AG09309 (cell line): Measurements from ENCODE around the gene HAPLN1.

Source experiments
- DNase-seq: peaks from one replicate; pipeline ENCODE4 v3.0.0-alpha.2; 2010; ENCODE audit warnings: low read depth
- H3K4me3 ChIP-seq: 2 replicates; pipeline ENCODE4 v1.5.1; 2011; ENCODE audit warnings: mild to moderate bottlenecking, low read depth, low read length, moderate library complexity; ENCODE audit not compliant: control insufficient read depth
- TF ChIP-seq, protein P1 (sequence below): IDR thresholded peaks from 2 replicates; pipeline ENCODE4 v1.5.1; 2011; ENCODE audit warnings: mild to moderate bottlenecking, low read depth, low read length, inconsistent platforms; ENCODE audit not compliant: insufficient read depth, control insufficient read depth; ENCODE audit errors: missing control alignments

Gene HAPLN1

DNA sequence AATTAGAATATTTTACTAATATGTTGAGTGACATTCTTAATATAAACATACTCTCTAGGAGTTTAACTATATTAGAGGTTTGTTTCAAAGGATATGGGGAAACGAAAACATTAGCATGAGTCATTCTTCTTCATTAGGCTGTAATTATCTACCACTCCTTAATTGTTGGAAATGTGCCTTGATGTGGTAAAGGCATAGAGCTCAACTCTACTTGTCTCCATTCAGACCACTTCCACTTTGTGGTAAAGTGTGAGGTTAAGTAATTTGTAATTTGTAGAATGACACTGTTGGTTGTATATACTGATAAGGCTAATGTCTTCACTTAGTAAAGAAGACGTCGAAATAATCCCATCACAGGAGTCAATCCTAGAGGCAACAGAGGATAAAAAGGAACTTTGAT, 58.1 kb downstream of the HAPLN1 start:
- DNase-seq: no peak
- TF ChIP-seq, protein P1, sequence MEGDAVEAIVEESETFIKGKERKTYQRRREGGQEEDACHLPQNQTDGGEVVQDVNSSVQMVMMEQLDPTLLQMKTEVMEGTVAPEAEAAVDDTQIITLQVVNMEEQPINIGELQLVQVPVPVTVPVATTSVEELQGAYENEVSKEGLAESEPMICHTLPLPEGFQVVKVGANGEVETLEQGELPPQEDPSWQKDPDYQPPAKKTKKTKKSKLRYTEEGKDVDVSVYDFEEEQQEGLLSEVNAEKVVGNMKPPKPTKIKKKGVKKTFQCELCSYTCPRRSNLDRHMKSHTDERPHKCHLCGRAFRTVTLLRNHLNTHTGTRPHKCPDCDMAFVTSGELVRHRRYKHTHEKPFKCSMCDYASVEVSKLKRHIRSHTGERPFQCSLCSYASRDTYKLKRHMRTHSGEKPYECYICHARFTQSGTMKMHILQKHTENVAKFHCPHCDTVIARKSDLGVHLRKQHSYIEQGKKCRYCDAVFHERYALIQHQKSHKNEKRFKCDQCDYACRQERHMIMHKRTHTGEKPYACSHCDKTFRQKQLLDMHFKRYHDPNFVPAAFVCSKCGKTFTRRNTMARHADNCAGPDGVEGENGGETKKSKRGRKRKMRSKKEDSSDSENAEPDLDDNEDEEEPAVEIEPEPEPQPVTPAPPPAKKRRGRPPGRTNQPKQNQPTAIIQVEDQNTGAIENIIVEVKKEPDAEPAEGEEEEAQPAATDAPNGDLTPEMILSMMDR: no peak
- no peak overlapping the region for H3K4me3 ChIP-seq

DNA sequence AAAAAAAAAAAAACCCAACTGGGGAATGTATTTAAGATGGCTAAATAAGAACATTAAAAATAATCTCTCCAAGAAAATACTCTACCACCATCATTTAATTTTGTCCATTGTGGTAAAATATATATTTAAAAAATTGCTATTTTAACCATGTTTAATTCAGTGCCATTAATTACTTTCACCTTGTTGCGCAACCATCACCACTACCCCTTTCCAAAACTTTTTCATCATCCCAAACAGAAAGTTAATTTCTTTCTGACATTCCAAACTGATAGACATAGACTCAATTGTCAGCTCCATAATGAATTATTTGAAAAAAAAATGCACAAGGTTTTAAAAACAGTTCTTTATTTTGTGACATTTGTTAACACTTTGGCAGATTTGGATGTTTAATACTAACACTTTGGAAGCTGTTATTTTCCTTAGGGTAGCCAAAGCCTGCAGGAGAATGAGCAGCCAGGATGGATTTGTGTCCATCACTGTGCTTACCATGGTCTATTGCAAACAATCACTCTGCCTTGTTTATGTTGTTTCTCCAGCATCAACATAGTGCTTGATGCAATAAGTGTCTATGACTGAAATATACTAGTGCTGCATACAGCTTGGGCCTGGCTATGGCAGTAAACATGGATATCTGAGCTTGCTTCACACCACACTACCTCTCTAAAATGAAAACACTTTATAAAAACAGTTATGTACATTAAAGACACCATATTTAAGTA, 62.7 kb downstream of the HAPLN1 start:
- TF ChIP-seq, protein P1: no peak
- DNase-seq: no peak
- no peak overlapping the region for H3K4me3 ChIP-seq

DNA sequence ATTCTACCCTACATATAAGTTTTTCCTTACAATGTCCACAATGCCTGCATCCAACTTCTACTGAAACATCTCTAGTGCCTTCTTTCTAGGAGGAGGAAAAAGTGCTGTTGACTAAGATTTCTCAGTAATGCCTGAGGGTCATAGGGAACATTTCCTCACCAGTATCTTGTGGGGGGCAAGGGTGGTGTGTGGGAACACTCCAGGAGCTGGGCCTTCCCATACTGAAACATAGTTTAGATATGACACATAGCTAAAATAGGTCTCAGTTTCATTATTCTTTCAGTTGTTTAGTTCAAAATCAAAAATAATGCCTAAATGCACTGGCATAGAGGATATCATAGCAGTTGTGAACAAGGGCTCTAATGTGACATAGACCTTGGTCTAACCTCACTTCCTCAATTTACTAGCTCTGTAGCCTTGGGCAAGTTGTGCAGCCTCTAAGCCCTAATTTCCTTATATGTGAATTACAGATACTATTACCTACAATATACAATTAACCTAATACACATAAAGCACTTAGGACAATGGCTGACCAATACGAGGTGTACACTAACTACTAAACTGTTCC, 66.1 kb downstream of the HAPLN1 start:
- TF ChIP-seq, protein P1: no peak
- no peak for DNase-seq
- no peak overlapping the region for H3K4me3 ChIP-seq

DNA sequence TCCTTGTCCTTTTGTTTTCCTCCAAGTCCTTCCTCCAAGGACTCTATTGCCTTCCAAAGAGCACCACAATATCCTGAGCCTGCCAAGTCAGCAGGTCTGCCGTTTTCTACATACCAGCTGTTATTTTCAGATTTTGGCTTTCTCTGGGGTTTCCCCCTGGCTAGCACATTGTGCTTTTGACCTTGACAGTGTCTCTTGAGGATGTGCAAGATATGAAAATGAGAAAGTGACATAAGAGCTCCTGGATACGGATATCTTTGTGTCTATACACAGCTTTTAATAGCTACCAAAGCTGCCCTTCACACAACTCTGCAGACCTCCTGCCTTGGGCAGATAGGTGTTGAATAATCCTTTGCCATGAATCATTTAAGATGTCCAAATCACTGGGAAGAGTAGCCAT, 67.0 kb downstream of the HAPLN1 start:
- DNase-seq: no peak
- TF ChIP-seq, protein P1: no peak
- no peak overlapping the region for H3K4me3 ChIP-seq

DNA sequence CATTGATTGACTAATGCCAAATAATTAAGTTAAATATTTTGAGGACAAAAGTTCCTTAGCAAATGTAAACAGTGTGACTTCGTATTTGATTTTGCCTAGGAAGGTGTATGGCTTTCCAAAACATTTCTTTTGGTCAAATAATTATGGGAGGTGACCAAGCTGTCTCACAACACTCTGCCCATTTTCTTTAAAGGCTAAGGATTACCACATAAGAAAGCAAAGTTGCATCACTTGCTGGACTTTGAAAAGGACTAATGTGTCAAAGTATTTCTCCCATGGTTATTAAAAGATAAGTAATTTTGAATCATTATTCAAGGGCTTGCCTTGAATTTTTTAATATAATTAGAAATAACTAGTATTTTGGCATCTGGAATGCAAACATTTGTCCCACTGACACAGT, 74.7 kb downstream of the HAPLN1 start:
- H3K4me3 ChIP-seq: no peak overlapping the region
- no peak for DNase-seq
- TF ChIP-seq, protein P1: no peak

DNA sequence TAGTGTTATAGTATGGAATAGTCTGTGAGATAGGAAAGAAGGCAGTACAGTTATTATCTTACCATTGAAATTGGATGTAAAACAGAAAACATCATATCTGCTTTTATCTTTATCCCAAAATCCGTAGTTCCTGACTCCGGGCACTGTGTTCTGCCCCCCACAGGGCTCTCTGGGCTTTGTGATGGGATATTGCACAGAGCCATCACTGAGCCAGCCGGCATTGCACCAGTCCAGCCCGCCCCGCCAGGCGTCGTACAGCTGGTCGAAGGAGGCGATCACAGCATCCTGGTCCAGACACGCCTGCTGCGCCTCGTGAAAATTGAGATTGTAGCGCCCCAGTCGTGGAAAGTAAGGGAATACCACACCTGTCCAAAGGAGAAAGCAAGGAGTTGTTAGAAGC, 76.4 kb downstream of the HAPLN1 start:
- no peak overlapping the region for H3K4me3 ChIP-seq
- no peak for DNase-seq
- TF ChIP-seq, protein P1: no peak
